ENCODE results near the gene MYH15.

The MYH15 gene

DNA sequence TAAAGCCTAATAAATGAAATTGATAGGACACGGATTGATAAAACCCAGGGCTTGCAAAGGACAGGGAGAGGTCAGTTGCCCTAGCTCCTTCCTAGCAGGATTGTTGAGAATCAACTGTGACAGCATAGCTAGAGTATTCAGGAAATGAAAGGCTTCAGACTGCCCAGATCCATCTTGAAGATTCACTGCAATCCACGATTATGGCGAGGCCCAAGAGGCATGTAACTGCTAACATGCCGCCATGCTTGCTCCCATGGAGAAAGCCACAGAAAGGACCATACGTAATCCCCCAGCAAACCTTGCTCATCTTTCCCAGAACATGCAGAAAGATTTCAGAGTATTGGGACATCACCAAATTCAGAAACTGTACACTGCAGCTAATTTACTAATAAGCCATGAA, 41.3 kb downstream of the MYH15 start:
- no peak for DNase-seq

DNA sequence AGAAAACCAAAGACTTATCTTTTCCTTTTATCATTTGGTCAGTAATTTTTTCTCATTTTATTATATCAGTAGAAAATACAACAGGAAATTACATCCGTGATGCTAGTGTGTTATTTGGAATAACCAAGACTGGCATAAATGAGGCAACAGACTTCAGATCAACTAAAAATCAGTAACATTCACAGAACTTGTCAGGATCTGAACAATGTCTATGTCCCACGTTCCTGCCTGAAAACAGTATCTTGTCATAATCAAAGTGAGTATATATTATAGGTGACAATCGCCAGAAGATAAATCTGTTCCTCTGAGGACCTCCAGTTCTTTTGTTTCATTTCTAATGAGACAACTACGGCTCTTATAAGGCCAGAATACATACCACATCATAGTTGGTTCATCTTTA, 41.8 kb downstream of the MYH15 start:
- no peak for DNase-seq

DNA sequence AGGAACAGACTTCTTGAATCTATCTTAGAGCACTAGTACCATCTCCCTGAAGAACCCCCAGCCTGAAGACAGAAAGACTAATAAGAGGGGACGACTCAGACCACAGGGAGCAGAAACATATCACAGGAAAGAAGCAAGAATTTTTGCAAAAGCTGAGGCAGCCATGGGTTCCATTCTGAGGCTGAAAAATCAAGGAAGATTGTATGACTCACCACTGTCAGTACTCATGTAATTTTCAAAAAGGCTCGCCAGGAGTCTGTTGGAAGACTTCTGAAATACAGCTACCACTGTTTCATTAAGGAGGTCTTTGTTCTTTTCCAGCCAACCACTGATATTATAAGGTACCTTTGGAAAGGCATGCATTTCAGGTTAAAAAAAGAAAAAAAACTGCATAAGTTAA, 47.5 kb downstream of the MYH15 start:
- DNase-seq, result peak; percentile 38

DNA sequence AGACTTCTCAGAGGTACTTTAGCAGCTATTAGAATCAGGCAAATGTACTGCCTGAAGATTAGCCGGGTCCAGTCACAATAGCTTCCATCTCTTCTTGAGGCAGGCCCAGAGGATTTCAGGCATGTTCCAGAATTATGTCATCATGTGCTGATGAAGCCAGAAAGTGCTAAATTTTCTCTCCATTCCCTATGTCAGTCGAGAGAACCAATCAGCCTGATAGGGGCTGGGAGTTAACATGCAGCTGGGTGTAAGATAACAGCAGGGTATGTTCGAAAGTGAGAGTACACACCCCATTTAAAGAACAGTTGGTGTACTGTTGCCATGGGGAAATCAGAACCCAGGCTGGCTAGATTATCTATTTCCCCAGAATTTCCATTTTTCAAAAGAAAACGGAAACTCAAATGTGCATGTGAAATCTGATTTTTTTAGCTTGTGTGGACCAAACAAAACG, 48.7 kb downstream of the MYH15 start:
- DNase-seq, result no peak

DNA sequence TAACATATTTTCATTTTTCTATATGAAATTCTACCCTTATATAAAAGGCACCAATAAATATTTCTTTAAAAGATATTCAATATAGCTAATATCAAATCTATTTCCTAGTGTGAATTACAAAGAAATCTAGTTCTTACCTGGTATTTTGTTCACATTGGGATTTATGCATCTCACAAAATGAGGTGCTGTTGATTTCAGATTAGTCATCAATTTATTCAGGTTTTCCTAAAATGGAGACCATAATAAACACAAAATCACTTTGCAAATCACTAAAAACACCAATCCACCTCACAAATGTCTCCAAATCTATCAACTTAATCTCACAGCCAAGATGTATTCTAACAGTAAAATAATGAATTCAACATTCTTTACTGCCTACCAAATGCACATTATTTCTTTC, 51.2 kb downstream of the MYH15 start:
- DNase-seq, result no peak

DNA sequence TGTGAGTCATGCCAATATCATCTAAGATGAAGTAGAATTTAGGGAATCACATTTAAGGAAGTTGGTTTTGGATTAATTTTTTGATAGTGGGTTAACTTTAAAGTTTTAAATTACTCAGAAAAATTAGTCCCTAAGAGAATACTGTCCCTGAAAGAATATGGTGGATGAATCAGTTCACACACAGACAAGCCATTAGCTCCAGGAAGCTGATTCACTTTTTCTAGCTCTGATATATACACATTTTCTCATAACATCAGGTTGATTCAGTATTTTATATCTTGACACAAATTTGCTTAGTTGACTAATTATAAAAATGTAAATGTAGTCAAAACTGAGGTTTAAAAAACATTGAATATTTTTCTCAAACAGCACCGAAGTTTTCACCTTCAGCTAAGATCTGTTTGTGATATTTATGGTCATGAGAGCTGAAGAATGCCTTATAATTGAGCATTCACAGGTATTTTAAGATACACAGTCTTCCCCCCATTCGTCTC, 55.1 kb downstream of the MYH15 start:
- no peak for DNase-seq

DNA sequence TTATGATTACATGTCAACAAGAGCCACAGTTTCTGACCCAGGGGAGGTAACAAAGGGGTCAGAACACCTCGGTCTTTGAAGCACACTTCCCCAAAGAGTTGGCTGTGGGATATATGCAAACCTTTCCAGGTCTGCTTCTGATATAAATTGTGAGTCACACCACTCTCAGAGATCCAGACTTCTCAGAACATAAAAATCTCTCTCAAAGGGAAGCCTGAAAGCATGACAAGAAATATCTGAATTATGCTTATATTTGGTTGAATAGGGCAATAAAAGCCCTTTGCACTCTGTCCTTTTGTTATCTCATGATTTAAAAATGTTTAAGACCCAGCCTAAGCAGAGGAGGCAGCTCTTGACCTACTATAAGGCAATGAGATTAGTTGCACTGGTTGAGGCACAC, 56.8 kb downstream of the MYH15 start:
- peak; percentile 39 for DNase-seq

DNA sequence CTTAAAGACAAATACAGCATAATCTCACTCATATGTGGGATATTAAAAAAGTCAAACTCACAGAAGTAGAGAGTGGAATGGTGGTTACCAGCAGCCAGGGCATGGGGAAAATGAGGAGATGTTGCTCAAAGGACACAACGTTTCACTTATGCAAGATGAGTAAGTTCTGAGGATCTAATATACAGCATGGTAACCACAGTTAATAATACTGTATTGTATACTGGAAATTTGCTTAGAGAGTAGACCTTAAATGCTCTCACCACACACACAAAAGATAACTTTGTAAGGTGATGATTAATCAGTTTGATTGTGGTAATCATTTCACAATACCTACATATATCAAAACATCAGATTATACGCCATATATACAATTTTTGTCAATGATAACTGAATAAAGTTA, 60.0 kb downstream of the MYH15 start:
- no peak for DNase-seq

DNA sequence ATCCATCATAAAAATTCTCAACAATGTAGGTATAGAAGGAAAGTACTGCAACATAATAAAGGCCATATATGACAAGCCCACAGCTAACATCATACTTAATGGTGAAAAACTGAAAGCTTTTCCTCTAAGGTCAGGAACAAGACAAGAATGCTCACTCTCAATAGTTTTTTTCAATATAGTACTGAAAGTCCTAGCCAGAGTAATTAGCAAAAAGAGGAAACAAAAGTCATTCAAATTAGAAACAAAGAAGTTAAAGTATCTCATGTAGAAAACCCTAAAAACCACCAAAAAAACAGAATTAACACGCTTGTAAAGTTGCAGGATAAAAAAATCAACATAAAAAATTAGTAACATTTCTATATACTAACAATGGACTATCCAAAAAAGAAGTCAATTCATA, 61.8 kb downstream of the MYH15 start:
- no peak for DNase-seq

DNA sequence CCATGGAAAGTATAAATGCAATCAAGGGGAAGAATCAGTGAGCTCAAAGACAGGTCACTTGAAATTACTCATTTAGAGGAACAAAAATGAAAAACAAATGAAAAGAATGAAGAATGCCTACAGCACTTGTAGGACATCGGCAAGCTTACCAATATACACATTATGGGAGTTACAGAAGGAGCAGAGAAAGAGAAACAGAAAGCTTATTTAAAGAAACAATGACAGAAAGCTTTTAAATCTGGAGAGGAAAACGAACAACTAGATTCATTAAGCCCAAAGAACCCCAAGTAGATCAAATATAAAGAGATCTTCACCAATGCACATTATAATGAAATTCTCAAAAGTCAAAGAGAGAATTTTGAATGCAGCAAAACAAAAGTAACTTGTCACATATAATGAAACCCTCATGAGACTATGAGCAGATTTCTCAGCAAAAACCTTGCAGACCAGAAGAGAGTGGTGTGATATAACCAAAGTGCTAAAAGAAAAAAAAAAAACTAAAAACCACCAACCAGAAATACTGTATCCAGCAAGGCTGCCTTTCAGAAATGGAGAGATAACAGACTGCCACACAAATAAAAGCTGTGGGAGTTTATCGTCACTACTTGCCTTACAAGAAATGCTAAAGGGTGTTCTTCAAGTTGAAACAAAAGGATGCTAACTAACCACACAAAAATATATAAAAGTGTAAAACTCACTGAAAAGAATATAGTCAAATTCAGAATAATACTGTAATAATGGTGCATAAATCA, 63.1 kb downstream of the MYH15 start:
- DNase-seq, result no peak

DNA sequence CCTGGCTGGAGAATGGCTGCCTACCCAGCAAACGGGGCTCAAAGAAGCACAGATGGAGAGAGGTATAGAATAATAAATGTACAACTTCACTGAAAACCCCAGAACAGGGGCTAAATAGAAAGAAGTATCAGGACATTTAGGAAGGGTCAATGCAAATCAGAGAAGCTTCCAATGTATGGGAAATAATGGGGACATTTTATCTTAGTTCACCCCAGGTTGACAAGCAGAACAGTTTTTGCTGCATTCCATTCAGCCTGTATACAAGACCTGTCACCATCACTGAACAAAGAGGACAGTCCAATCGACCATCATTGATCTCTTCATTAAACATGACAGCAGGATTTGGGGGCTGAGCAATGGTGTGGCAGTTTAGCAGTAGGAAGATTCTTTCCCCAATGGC, 68.1 kb downstream of the MYH15 start:
- DNase-seq, result no peak

DNA sequence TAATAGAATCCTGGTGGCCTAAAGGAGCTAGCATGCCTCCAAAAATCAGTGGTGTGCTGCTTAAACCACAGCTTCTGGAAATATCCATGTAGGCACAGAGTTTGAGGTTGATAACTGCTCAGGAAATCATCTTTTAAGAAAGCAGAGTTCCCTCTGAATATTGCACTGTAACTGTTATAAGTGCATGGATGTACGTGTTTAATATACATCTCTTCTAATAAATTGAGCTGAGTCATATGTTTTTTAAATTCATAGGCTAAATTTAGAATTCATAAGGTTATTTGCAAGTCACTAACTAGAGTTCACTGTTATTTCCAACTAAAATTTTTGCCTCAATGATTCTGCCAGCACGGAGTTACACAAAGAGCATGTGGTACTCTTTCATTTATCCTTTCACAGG, 68.9 kb downstream of the MYH15 start:
- no peak for DNase-seq

DNA sequence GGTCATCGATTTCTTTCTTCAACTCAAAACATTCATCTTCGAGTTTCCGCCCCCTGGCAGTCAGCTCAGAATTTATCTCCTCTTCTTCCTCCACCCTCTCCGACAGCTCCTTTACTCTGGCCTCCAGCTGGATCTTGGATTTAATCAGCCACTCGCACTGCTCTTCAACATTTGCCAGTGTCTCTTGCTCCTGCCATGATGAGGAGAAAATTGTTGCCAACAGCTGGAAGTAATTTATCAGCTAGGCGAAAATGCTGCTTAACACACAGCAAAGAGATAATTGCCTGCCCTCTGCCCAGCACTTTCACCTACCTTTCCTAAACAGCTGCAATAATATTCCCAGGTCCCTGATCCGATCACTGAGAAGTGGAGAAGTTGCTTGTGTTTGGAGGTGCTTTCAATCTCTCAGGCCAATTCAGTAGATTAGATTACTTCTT, 69.3 kb downstream of the MYH15 start:
- DNase-seq, result no peak

DNA sequence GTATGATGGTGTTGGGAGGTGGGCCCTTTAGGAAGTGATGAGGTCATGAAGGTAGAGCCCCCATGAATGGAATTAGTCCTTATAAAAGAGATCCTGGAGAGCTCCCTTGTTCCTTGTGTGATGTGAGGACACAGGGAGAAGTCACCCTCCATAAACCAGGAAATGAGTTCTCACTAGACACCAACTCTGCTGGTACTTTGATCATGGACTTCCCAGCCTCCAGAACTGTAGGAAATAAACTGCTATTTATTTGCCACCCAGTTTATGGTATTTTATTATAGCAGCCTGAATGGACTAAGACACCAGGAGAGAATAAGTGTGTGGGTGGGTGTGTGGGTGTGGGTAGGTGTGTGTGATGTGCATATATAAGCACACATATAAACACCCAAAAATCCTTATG, 71.9 kb downstream of the MYH15 start:
- DNase-seq, result no peak

DNA sequence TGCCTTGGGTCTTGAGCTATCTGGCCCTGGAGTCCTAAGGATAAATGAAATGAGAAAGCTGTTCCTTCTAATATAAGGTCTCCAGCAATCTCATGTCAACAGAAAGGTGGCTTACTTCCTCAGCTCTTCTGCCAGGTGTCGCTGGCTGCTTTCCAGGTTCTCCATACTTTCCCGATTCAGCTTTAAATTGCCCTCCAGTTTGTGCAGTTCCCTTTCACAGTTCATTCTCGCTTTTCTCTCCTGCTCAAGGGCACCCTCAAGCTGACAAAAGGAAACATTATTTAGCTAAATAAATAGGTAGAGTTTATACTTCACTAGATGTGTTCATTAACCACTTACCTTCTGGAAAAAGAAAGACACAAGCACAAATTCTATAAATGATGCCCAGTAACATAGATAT, 73.0 kb downstream of the MYH15 start:
- DNase-seq, result no peak

DNA sequence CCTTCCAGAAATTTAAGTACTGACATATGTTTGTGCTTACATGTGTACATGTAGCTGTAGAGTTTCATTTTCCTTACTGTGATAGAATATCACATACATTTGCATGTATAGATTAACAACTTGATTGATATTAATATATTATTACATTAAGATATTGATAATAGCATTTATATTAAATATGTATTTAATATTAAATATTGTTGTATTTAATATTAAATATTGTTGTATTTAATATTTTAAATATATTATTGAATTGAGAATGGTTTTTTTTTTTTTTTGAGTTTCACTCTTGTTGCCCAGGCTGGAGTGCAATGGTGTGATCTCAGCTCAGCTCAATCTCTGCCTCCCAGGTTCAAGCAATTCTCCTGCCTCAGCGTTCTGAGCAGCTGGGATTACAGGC, 76.5 kb downstream of the MYH15 start:
- no peak for DNase-seq

DNA sequence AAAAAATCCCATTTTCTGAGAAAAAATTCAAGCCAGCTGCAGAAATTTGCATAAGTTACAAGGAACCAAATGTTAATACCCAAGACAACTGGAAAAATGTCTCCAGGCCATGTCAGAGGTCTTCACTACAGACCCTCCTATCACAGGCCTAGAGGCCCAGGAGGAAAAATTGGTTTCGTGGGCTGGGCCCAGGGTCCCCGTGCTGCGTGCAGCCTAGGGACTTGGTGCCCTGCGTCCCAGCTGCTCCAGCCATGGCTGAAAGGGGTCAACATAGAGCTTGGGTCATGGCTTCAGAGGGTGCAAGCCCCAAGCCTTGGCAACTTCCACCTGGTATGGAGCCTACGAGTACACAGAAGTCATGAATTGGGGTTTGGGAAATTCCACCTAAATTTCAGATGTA, 78.0 kb downstream of the MYH15 start:
- DNase-seq, result no peak

DNA sequence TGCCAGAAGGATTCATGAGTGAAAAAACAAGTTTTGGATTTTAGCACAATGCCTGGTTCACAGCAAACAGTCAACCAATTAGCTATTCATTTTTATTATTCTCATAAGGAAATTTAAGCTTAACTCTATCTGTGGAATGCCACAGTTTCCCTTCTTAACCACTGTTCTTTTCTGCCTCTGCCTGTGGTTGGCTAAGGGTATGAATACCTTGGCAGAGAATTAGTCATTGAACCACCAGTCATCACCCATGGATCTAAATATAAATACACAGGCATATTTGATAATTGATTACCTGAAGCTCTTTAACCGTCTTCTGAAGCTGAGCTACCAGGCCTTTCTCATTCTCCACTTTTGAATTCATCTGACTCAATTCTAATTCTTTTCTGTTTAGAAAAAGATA, 79.9 kb downstream of the MYH15 start:
- no peak for DNase-seq

DNA sequence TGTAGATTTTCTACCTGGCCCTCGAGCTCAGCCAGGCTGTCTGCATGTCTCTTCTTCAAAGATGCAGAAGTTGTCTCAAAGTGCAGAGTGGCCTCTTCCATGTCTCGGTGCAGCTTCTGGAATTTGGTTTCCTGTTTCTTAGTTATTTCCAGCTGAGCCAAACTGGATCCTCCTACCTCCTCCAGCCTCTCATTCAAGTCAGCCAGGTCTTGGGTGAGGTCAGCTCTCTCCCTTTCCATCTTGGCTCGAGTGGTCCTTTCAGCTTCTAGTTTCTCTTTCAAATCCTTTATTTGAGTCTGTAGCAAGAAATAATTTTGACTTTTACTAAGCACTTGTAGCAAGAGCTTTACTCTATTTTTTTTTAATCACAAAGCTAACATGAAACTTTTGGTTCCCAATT, 81.8 kb downstream of the MYH15 start:
- no peak for DNase-seq

DNA sequence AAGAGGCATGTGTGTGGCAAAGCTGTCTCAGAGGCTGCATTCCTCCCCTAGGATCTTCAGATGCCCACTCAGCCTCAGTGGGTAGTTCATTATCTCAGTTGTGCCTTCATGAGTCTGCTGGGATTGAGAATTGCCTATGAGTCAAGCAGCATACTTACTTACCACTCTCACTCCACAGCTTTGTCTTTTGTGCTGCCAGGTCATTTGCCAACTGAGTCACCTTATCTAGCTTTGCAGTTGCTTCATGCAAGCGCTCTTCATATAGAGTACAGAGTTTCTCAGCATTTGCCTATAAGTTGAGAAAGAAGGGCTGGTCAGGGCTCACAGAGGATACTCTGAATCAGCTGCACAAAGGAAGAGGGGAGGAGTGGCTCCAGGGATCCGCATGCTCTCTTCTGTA, 89.5 kb downstream of the MYH15 start:
- peak; percentile 68 for DNase-seq

DNA sequence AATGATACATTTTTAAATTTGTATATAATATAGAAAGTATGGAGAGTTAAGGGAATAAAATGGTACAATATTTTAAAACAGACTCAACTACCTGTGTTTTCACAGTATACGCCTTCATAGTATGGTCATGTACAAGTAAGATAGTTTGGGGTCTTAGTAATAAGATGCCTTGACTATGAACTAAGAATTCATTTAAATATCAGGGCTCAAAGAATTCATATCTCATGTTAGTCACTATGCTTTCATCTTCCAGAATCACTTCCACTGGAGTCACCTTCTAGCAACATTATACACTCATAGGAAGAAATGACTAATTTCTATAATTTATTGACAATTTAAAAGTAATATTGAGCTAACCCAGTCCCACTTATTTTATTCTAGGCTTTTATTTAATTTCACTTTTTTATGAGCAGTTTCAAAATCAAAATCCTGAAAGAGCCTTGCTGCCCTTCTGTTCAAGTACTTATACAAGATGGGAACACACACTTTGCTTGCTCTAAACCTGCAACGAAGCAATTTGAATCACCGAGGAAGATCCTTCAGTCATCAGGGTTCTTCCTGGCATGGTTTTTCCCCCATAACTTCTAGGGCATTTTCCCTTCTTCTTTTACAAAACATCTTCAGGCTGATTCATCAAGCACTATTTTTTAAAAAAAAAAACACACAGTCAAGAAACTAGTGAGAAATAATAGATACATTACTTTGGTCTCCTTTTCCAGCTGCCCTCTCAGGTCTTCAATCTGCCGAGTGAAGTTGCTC, 94.1 kb downstream of the MYH15 start:
- DNase-seq, result no peak

DNA sequence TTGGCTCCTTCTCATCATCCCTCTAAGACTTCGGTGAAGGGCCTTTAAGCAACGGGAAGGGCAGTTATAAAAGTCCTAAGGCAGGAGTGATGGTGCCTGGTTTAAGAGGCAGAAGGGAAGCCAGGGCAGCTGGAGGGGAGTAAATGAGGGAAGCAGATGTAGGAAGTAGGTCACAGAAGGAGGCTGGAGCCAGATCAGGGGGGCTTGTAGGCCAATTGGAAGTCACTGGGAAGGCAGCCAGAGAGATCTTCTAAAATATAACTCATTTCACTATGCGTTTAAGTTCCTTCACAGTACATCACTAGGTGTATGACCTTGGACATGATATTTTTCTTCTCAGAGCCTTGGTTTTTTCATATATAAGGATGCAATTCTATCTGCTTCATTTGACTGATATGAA, 94.7 kb downstream of the MYH15 start:
- no peak for DNase-seq

DNA sequence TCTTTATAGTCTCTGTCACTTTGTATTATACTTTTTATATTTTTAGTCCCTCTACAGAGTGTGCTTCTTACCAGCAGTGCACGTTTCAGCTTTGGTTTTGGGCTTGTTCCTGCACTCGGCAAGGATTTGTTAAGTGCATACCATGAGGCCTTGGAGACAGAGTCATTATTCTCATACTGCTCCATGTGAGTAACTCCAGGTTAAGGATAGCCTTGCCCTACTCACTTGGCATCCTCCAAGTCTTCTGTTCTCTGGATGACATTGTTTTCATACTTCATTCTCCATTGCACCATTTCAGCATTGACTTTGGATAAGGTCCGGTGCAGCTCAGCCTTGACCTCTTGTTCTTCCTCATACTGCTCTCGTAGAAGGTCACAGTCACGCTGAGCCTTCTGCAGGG, 96.4 kb downstream of the MYH15 start:
- DNase-seq, result no peak

DNA sequence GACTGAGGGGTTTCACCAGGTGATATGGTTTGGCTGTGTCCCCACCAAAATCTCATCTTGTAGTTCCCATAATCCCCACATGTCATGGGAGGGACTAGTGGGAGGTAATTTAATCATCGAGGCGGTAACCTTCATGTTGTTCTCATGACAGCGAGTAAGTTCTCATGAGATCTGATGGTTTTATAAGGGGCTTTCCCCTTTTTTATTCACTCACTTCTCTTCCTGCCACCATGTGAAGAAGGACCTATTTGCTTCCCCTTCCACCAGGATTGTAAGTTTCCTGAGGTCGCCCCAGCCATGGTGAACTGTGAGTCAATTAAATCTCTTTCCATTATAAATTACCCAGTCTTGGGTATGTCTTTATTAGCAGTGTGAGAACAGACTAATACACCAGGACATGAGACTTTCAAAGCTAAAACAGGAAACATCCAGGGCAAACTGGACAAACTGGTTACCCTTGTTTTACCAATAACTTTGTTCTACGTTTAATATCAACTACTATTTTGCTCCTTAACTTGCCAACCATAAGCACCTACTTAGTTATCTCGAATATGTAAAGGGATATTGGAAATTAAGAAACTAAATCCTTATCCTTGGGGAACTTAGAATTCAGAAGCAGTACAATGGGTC, 98.2 kb downstream of the MYH15 start:
- DNase-seq, result no peak
